H7 (cell line): ENCODE results near the gene LYPD1. TPM values are rescaled to one million over a fixed set of nuclear protein-coding genes. Genes with fewer than 3 reads are reported as not detected.
"Not testable (repeated sequence)": the region's sequence is repeated elsewhere in the genome, so short reads cannot be mapped to it uniquely, and the experiment has no call there.

Source experiments
- DNase-seq: peaks from one replicate; pipeline ENCODE4 v3.0.0; 2012
- H3K27me3 ChIP-seq: 2 replicates; pipeline ENCODE4 v1.6.0; 2011; ENCODE audit warnings: mild to moderate bottlenecking, low read length; ENCODE audit not compliant: control insufficient read depth, insufficient read depth
- H3K36me3 ChIP-seq: replicated peaks from 2 replicates; pipeline ENCODE4 v1.5.1; 2011; ENCODE audit warnings: low read length; ENCODE audit not compliant: control insufficient read depth, insufficient read depth
- H3K4me3 ChIP-seq: 2 replicates; pipeline ENCODE4 v1.5.1; 2011; ENCODE audit warnings: low read depth, mild to moderate bottlenecking, control low read depth, low read length, moderate library complexity; ENCODE audit not compliant: insufficient read depth
- total RNA-seq: library from RNA; depleted of rRNA; stranded (reverse); fragments of >200 nt; shearing (Covaris generic); gene quantifications from 2 replicates; pipeline ENCODE4 v1.2.3, GENCODE V29; 2014; rRNA removed

The LYPD1 gene
- total RNA-seq, result 5.7 and 7.3 TPM in 2 replicates

- Histone ChIP-seq H3K27me3 (peaks cover 47% of the 10 kb centered on the region), H3K36me3 (no peaks in the 10 kb centered on the region), H3K4me3 (peak within 1 kb of the TSS; percentile 57)
- peak; percentile 79 for DNase-seq
Measured at GRCh38 chr2:132669908-132670495, at the start of gene LYPD1. TSS of gene LYPD1 (minus strand) at chr2:132670205. CDS start at chr2:132669932, 273 bp downstream.

- H3K27me3 ChIP-seq, result no peaks in the 10 kb centered on the region
- no peak overlapping the region for H3K4me3 ChIP-seq
- no peak for DNase-seq
- no peaks in the 10 kb centered on the region for H3K36me3 ChIP-seq
Measured at GRCh38 chr2:132719480-132719879, 49.5 kb upstream of the LYPD1 start.

GRCh38 chr2:132716954-132717353 lies 46.9 kb upstream of the LYPD1 start:
- no peak overlapping the region for H3K4me3 ChIP-seq
- no peaks in the 10 kb centered on the region for H3K27me3 ChIP-seq
- DNase-seq, result no peak
- no peaks in the 10 kb centered on the region for H3K36me3 ChIP-seq

DNA sequence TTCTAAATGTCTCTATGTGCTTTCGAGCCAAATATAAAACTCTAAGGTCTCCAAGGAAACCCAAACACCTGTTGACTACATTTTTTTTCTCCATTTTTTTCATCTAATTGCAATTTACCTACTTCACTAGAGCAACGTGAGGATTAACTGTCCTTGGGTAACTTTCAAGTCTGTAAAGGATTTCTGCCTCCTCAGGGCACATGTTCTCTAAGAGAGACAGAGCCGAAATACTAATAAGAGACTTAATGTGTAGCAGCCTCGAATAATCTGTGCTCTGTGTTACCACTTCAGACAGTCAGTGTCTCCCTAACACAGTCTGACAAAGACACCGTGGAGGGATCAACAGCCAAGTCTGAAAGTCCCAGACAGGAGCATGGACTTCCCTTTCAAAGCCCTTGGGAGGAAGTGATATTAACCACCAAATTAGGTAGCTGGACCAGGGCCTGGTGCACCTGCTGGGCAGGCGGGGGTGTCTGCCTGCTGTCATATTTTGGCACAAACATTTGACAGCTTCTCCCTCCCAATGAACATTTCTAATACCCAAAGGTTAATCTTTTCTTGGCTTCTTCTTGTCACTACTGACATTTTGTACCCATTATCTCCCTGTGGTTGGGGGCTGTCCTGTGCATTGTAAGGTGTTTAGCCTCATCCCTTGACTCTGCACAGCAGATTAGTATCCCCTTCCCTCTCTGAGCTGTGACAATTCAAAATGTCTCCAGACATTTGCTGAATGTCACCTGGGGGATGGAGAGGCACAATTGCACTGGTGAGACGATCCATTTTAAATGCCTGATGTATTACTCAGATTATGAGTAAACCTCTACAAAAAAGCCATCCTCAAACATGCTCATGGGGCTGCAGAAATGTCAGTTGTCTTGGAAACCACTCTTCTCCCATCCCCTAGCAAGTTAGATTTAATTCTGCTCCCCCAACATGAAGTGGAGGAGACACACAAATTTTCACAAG lies 45.7 kb upstream of the LYPD1 start:
- H3K36me3 ChIP-seq, result no peaks in the 10 kb centered on the region
- DNase-seq, result no peak
- H3K27me3 ChIP-seq, result no peaks in the 10 kb centered on the region
- H3K4me3 ChIP-seq, result no peak overlapping the region

DNA sequence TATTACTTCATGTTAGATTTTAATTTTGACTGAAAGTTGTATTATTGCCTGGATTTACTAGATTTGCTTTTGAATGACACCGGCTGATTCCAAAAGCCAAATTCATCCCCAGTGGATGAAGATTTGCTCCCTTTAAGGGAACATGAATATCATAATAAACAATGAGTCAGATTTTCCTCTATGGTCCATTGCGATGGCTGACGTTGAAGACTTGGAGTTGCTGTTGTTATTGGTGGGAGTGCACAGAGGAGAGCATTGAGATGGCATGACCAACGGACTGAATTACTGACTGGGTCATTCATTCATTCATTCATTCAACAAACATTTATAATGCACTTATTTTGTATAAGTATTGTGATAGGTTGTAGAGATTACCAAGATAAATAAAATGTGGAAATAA lies 33.4 kb upstream of the LYPD1 start:
- no peaks in the 10 kb centered on the region for H3K36me3 ChIP-seq
- no peak overlapping the region for H3K4me3 ChIP-seq
- H3K27me3 ChIP-seq, result no peaks in the 10 kb centered on the region
- DNase-seq, result no peak

DNA sequence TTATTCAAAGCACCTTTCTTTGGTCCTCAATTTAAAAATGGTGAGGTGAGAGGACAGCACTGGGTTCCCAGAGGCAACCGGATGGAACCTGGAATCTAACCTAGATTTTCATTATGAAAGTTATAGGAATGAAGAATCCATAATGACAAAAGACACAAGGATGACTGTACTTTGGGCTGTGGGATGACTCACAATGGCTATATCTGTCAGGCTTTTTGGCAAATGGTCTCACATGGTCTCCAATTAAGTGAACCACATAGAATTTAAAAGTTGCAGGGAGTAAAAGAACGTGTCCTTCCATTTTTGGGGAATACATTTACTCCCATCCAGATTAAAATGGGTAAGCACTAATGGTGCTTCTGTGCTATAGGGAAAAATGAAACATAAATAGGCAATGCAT lies 31.8 kb upstream of the LYPD1 start:
- DNase-seq, result no peak
- Histone ChIP-seq H3K36me3 (no peaks in the 10 kb centered on the region), H3K27me3 (no peaks in the 10 kb centered on the region), H3K4me3 (no peak overlapping the region)

GRCh38 chr2:132699802-132700201 lies 29.8 kb upstream of the LYPD1 start:
- not testable (repeated sequence) for H3K36me3 ChIP-seq, H3K27me3 ChIP-seq, H3K4me3 ChIP-seq, DNase-seq

DNA sequence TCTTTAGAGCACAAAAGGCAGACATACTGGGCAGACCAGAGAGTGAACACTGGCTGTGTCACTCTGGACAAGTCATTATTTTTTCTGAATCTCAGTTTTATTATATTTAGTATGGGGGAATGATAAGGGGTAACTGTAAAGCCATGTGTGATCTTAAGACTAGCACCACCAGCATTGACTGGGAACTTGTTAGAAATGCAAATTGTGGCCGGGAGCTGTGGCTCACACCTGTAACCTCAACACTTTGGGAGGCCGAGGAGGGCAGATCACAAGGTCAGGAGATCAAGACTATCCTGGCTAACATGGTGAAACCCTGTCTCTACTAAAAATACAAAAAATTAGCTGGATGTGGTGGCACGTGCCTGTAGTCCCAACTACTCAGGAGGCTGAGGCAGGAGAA lies 28.3 kb upstream of the LYPD1 start:
- DNase-seq, H3K27me3 ChIP-seq, H3K36me3 ChIP-seq, H3K4me3 ChIP-seq: not testable (repeated sequence)

GRCh38 chr2:132697556-132698205 lies 27.7 kb upstream of the LYPD1 start:
- Histone ChIP-seq H3K27me3 (no peaks in the 10 kb centered on the region), H3K4me3 (no peak overlapping the region), H3K36me3 (no peaks in the 10 kb centered on the region)
- no peak for DNase-seq

DNA sequence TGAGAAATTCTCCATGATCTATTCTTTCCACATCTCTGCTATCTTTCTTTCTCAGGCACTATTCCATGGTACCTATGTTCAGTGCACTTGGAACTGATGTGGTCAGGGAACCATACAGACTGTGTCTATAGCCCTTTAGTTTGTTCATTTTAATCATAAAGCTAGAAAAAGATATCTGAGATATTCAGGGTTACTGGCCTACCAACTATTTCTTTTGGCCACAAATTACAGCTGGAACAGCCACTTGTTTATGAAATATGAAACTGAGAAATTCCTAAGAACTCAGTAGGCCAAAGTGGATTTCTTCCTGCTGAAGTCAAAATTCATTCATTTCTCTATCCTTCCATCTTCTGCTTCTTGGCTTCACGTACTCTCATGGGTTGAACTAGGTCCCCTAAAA lies 22.8 kb upstream of the LYPD1 start:
- H3K4me3 ChIP-seq, result no peak overlapping the region
- no peaks in the 10 kb centered on the region for H3K36me3 ChIP-seq
- DNase-seq, result no peak
- no peaks in the 10 kb centered on the region for H3K27me3 ChIP-seq

- no peak overlapping the region for H3K4me3 ChIP-seq
- no peak for DNase-seq
- H3K36me3 ChIP-seq, result no peaks in the 10 kb centered on the region
- no peaks in the 10 kb centered on the region for H3K27me3 ChIP-seq
Measured at GRCh38 chr2:132691556-132691955, 21.6 kb upstream of the LYPD1 start.

- Histone ChIP-seq H3K36me3 (no peaks in the 10 kb centered on the region), H3K4me3 (no peak overlapping the region), H3K27me3 (no peaks in the 10 kb centered on the region)
- no peak for DNase-seq
Measured at GRCh38 chr2:132690664-132691303, 20.8 kb upstream of the LYPD1 start.

DNA sequence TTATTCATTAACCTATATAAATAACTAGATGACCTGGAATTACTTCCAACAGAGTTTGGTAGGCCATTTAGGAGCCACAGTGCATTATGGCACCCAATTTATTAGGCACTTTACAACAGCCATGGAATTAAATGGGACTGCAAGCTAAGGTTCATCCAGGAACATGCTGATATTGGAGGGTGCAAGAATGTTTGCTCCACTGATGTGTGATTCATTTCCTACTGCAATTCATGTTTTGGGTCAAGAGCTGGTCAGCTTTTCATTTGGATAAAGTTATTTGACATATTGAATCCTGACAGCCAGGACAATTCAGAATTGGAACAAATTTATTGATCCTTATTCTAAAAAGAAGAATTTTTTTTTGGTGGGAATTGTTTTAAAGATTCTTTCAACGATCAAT lies 11.8 kb upstream of the LYPD1 start:
- Histone ChIP-seq H3K4me3 (no peak overlapping the region), H3K27me3 (no peaks in the 10 kb centered on the region), H3K36me3 (no peaks in the 10 kb centered on the region)
- no peak for DNase-seq

DNA sequence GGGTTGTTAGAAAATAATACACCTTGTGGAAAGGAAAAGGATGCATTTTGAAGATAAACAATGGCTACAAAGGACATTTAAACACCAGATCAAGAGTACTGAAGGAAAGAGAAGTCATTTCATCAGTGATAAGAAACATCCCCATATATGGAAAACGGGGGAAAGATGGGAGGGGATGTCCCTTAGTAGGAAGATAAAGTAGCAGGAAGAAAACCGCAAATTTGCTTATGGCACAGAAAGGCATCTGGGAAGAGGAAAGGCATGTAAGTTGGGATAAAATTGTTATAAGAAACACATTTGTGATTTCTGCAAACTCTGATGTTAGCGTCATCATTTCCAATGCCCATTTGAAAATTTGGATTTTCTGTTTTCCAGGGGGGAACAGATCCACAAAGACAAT lies 10.5 kb upstream of the LYPD1 start:
- no peak overlapping the region for H3K4me3 ChIP-seq
- no peaks in the 10 kb centered on the region for H3K27me3 ChIP-seq
- no peaks in the 10 kb centered on the region for H3K36me3 ChIP-seq
- DNase-seq, result no peak
